HG03378 (cell line): Measurements from ENCODE around the gene WDSUB1.
A peak's percentile ranks its signal among the peaks of the same experiment; 100 is the strongest.

ENCODE experiments used
- ATAC-seq: cut with Tn5 transposase; IDR thresholded peaks from one replicate; pipeline ENCODE4 v1.9.1; 2021; ENCODE audit warnings: mild to moderate bottlenecking, moderate library complexity; ENCODE audit not compliant: unreplicated experiment

The WDSUB1 gene

DNA sequence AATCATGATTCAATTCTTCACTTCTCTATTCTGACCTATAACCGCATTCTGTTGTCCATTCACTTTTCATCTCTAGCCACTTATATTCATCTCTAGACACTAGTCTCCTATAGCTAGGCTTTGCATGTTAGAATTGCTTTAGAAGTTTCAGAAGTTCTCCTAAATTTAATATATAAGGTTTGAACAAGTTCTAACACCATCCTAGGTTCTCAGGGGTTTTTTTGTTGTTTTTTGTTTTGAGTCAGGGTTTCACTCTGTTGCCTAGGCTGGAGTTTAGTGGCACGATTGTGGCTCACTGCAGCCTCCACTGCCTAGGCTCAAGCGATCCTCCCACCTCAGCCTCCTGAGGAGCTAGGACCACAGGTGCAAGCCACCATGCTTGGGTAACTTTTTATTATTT lies 19.9 kb downstream of the WDSUB1 start:
- peak; percentile 87 for ATAC-seq

- ATAC-seq: no peak
Measured at GRCh38 chr2:159265171-159265576, 21.3 kb downstream of the WDSUB1 start.

- ATAC-seq: no peak
Measured at GRCh38 chr2:159262904-159263303, 23.6 kb downstream of the WDSUB1 start.

GRCh38 chr2:159262226-159262625 lies 24.3 kb downstream of the WDSUB1 start:
- no peak for ATAC-seq

DNA sequence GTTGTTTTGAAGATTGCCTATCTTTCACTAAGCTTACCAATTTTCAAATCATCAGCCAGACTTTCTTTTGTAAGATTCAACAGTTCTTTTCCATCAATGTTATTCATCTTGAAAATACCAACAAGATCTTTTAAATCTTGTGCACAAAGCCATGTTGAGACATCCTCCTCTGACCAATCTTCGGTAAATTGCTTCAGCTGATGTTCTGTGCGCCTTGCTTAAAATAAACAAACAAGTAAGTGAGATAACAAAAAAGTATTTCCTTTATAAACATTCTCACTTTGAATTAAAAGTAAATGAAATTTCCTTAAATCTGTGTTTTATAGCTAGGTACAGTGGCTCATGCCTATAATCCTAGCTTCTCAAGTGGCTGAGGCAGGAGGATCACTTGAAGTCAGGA lies 30.3 kb downstream of the WDSUB1 start:
- no peak for ATAC-seq

GRCh38 chr2:159252905-159253304 lies 33.6 kb downstream of the WDSUB1 start:
- no peak for ATAC-seq

- ATAC-seq: no peak
Measured at GRCh38 chr2:159251296-159252173, 35.0 kb downstream of the WDSUB1 start.

GRCh38 chr2:159249990-159250715 lies 36.4 kb downstream of the WDSUB1 start:
- ATAC-seq: peak; percentile 75

DNA sequence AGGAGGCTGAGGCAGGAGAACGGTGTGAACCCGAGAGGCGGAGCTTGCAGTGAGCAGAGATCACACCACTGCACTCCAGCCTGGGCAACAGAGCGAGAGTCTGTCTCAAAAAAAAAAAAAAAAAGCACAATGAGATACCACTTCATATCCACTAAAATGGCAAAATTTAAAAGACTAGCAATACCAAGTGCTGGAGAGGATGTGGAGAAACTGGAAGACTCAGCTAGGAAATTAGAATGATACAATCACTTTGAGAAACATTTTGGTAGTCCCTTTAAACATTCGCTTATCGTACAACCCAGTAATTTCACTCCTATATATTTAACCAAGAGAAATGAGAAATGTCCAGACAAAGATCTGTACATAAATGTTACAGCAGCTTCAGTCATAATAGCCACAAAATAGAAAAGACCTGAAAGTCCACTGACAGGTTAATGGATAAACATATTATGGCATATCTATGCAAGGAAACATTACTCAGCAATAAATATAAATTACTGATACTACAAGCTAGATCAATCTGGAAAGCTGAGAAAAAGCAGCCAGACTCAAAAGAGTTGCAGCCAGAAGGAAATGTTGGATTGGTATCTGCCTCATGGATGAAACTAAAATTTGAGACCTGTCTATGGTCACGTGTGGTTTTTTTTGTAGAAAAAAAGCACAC lies 40.0 kb downstream of the WDSUB1 start:
- ATAC-seq: no peak

- ATAC-seq: no peak
Measured at GRCh38 chr2:159243529-159243928, 43.0 kb downstream of the WDSUB1 start.

GRCh38 chr2:159234868-159235267 lies 51.6 kb downstream of the WDSUB1 start:
- no peak for ATAC-seq

- no peak for ATAC-seq
Measured at GRCh38 chr2:159232456-159233170, 53.9 kb downstream of the WDSUB1 start.

- ATAC-seq: no peak
Measured at GRCh38 chr2:159230145-159230877, 56.2 kb downstream of the WDSUB1 start.

DNA sequence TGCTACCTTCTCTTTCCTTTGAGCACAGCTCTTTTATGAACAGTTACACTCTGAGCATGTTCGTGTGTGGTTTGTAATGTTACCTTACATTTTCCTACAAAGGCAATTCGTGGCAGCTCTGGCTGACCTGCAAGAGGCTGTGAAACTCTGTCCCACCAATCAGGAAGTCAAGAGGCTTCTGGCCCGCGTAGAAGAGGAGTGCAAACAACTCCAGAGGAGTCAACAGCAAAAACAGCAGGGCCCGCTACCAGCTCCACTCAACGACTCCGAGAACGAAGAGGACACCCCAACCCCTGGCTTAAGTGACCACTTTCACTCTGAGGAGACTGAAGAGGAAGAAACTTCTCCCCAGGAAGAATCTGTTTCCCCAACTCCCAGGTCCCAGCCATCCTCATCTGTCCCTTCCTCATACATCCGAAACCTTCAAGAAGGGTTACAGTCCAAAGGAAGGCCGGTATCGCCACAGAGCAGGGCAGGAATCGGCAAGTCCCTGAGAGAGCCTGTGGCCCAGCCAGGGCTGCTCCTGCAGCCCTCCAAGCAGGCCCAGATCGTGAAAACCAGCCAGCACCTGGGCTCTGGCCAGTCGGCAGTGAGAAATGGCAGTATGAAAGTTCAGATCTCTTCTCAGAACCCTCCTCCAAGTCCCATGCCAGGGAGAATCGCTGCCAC lies 56.9 kb downstream of the WDSUB1 start:
- no peak for ATAC-seq

- no peak for ATAC-seq
Measured at GRCh38 chr2:159228081-159228581, 58.4 kb downstream of the WDSUB1 start.

DNA sequence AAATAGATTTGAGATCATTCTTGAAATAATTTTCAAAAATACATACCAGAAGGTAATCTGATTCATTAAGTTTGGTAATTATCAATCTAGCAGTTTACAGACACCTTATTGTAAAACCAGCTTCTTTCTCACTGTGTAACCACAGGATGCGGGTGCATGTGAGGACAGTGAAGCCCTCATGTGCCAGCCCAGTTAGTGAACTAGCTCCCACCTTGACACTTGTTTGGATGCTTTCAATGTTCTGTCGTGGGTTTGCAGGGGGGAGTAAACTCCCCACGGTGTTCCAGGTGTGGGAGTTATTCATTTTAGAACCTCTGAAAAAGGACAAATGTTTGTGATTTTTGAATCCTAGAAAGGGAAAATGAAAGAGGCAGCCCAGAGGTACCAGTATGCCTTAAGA lies 59.0 kb downstream of the WDSUB1 start:
- ATAC-seq: no peak

- no peak for ATAC-seq
Measured at GRCh38 chr2:159226608-159227385, 59.7 kb downstream of the WDSUB1 start.

DNA sequence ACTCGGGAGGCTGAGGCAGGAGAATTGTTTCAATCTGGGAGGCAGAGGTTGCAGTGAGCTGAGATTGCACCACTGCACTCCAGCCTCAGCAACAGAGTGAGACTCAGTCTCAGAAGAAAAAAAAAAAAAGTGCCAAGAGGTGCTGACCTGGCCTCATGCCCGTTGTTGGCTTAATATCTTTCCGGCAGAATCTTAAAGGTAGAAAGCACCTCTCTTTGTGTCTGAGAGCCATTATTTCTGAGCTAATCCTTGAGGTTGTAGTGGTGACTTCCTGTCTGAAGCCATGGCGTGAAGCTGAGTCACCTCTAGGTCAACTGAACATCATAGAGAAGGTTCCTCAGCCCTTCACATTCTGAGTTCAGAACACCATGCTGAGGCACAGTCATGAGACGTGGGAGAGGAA lies 60.4 kb downstream of the WDSUB1 start:
- ATAC-seq: peak; percentile 67
